Neural cell (in vitro differentiated cells): ENCODE measurements around the gene SFRP2.

Experiments used
- EZH2 ChIP-seq: fragments of 200-600, 300-800 bp; shearing (Covaris generic), sonication (generic); IDR thresholded peaks from 2 replicates; pipeline ENCODE4 v1.6.1; 2014; ENCODE audit warnings: antibody characterized with exemption, low read length, borderline replicate concordance, mild to moderate bottlenecking; ENCODE audit not compliant: insufficient read depth, poor library complexity, severe bottlenecking
- SMC3 ChIP-seq: fragments of 450-650 bp; conservative IDR thresholded peaks from 2 replicates; pipeline ENCODE4 v1.6.1; 2014; ENCODE audit warnings: antibody characterized with exemption, mild to moderate bottlenecking, moderate library complexity; ENCODE audit not compliant: poor library complexity
- TF ChIP-seq, protein P1 (sequence below): IDR thresholded peaks from 2 replicates; pipeline ENCODE4 v1.6.1; 2012; ENCODE audit warnings: borderline replicate concordance

- no peak for TF ChIP-seq EZH2
- TF ChIP-seq SMC3: no peak
- TF ChIP-seq, protein P1, sequence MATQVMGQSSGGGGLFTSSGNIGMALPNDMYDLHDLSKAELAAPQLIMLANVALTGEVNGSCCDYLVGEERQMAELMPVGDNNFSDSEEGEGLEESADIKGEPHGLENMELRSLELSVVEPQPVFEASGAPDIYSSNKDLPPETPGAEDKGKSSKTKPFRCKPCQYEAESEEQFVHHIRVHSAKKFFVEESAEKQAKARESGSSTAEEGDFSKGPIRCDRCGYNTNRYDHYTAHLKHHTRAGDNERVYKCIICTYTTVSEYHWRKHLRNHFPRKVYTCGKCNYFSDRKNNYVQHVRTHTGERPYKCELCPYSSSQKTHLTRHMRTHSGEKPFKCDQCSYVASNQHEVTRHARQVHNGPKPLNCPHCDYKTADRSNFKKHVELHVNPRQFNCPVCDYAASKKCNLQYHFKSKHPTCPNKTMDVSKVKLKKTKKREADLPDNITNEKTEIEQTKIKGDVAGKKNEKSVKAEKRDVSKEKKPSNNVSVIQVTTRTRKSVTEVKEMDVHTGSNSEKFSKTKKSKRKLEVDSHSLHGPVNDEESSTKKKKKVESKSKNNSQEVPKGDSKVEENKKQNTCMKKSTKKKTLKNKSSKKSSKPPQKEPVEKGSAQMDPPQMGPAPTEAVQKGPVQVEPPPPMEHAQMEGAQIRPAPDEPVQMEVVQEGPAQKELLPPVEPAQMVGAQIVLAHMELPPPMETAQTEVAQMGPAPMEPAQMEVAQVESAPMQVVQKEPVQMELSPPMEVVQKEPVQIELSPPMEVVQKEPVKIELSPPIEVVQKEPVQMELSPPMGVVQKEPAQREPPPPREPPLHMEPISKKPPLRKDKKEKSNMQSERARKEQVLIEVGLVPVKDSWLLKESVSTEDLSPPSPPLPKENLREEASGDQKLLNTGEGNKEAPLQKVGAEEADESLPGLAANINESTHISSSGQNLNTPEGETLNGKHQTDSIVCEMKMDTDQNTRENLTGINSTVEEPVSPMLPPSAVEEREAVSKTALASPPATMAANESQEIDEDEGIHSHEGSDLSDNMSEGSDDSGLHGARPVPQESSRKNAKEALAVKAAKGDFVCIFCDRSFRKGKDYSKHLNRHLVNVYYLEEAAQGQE: no peak
These were observed 27.7 kb upstream of the SFRP2 start for GRCh38 chr4:153816542-153816941.
